ENCODE results near the gene POLR2C. TPM values are rescaled to one million over a fixed set of nuclear protein-coding genes. Genes with fewer than 3 reads are reported as not detected.

Gene POLR2C
- polyA plus RNA-seq, result 28.3 TPM

DNA sequence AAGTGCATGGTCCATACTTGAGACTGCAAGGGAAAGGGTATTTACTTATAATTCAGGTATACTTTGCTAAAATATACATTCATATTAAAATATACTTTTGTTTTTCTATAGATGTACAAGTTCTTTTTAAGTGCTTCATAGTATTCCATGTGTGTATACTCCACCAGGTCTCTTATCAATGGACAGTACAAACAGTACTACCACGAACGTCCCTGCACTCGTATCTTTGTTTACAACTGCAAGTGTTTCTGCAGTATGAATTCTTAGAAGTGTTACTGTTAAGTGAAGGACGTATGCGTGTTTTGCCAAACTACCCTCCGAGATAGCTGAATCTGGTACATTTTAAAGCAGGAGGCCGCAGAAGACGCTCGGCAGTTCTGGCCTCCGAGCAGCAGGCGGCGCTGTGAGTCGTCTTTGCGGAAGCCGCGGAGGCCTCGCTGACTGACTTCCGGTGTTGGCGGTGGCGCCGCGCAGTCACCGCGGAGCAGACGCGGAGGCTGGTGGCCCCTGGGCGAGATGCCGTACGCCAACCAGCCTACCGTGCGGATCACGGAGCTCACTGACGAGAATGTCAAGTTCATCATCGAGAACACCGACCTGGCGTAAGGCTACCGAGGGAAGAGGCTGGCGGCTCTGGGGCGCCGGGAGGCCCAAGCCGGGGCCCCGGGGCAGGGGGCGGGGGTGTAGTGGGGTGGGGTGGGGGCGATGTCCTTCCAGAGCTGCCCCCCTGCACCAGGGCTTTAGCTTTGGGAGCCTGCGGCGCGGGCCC is at the start of gene POLR2C:
TSS of gene POLR2C (plus strand) at position 471 of the 769 bp plus-strand sequence. CDS start at position 517, 46 bp downstream.
- no peaks in the 10 kb centered on the region for H3K27me3 Mint-ChIP-seq
- H3K4me3 Mint-ChIP-seq, result peak within 1 kb of the TSS; percentile 87 to 100 (median 100)
- H3K4me1 Mint-ChIP-seq, result peaks cover 9 to 20% (median 17%) of the 10 kb centered on the region in 3 donors
- peaks cover 5% of the 10 kb centered on the region for H3K36me3 Mint-ChIP-seq
- H3K9me3 Mint-ChIP-seq, result peaks cover 0 to 2% (median 0%) of the 10 kb centered on the region in 3 donors
- peak within 1 kb of the TSS; percentile 79 to 99 (median 97) for H3K27ac Mint-ChIP-seq

DNA sequence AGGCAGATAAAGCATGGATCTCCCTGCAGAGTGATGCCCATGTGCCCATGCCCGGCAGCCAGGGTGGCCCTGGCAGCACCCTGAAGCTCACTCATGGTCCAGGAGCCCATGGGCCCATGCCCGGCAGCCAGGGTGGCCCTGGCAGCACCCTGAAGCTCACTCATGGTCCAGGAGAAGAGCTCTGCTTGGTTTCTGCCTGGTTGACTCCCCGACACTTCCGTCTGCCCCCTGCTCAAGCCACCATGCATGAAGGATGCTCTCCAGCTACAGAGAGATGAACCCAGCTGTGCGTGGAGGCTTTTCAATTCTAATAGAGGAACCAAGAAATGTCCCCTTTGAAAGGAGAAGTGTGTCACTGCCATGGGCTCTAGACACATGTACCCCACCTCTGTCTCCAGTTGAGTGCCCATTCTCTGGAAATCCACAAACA is 49.2 kb upstream of the POLR2C start:
- peak overlapping the region; percentile 44 to 78 (median 54) for H3K27ac Mint-ChIP-seq
- peak overlapping the region in 2 of 4 donors; percentile 49 to 58 for H3K4me3 Mint-ChIP-seq
- H3K9me3 Mint-ChIP-seq, result no peaks in the 10 kb centered on the region
- H3K4me1 Mint-ChIP-seq, result peaks cover 20 to 41% (median 39%) of the 10 kb centered on the region in 3 donors
- no peaks in the 10 kb centered on the region for H3K27me3 Mint-ChIP-seq
- H3K36me3 Mint-ChIP-seq, result peaks cover 1% of the 10 kb centered on the region

DNA sequence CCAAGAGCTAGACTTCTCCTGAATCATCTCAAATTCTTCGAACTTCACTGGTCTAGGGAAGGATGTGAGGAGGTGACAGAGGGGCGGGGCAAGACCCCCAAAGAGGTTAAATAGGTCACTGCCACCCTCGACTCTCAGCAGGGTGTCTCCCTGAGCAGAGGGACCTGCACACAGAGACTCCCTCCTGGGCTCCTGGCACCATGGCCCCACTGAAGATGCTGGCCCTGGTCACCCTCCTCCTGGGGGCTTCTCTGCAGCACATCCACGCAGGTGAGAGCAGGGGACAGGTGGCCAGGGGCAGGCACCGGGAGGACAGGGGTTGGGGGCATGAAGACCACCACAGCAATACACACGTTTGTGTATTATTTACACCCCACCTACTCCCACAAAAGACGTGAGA is 48.7 kb upstream of the POLR2C start:
- H3K27me3 Mint-ChIP-seq, result no peaks in the 10 kb centered on the region
- peak overlapping the region; percentile 44 to 78 (median 54) for H3K27ac Mint-ChIP-seq
- peak overlapping the region in 2 of 4 donors; percentile 49 to 58 for H3K4me3 Mint-ChIP-seq
- peaks cover 1% of the 10 kb centered on the region for H3K36me3 Mint-ChIP-seq
- H3K9me3 Mint-ChIP-seq, result no peaks in the 10 kb centered on the region
- peaks cover 22 to 44% (median 39%) of the 10 kb centered on the region in 3 donors for H3K4me1 Mint-ChIP-seq

DNA sequence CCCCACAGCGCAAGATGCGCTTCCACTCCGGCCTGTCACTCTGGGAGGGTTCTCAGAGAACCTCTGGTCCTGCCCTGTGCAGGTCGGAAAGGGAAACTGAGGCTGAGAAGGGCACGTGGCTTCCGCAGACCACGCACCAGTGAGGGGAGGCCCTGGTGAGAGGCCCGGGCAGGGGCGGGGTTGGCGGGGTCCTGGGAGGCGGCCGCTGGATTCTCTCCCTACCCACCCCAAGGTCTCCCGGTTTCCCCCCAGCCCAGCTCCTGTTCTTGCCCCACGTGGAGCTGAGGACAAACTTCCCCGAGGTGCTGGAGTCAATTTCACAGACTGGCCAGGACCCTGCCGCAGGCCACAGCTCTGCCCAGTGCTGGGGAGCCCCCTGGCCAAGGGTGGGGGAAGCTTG is 46.4 kb upstream of the POLR2C start:
- Mint-ChIP-seq H3K4me1 (peaks cover 22 to 38% (median 36%) of the 10 kb centered on the region in 3 donors), H3K27ac (peak overlapping the region in 1 of 3 donors; percentile 53), H3K4me3 (no peak overlapping the region), H3K36me3 (peaks cover 1% of the 10 kb centered on the region), H3K9me3 (no peaks in the 10 kb centered on the region), H3K27me3 (no peaks in the 10 kb centered on the region)

DNA sequence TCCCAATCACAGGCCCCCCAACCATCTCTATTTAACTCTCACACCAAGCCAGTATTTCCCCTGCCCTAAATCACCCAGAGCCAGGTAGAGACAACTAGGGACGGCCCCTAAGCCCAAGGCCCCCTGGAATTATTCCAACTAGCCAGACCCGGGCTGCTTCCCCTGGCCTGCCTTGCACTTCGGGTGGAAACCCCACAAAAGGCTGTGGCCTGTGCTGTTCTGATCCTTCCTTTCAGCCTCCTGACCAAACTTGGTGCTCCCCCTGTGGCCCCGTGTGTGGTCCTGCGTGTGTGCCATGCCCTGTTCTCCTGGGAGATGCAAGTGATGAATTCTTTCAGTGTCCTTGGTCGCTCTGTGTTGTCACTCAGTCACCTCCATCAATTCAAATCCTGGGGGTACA is 43.0 kb upstream of the POLR2C start:
- peak overlapping the region in 1 of 3 donors; percentile 67 for H3K27ac Mint-ChIP-seq
- peaks cover 15 to 22% (median 22%) of the 10 kb centered on the region in 3 donors for H3K4me1 Mint-ChIP-seq
- H3K36me3 Mint-ChIP-seq, result peaks cover 4% of the 10 kb centered on the region
- H3K27me3 Mint-ChIP-seq, result no peaks in the 10 kb centered on the region
- H3K4me3 Mint-ChIP-seq, result peak overlapping the region in 1 of 4 donors; percentile 76
- no peaks in the 10 kb centered on the region for H3K9me3 Mint-ChIP-seq

DNA sequence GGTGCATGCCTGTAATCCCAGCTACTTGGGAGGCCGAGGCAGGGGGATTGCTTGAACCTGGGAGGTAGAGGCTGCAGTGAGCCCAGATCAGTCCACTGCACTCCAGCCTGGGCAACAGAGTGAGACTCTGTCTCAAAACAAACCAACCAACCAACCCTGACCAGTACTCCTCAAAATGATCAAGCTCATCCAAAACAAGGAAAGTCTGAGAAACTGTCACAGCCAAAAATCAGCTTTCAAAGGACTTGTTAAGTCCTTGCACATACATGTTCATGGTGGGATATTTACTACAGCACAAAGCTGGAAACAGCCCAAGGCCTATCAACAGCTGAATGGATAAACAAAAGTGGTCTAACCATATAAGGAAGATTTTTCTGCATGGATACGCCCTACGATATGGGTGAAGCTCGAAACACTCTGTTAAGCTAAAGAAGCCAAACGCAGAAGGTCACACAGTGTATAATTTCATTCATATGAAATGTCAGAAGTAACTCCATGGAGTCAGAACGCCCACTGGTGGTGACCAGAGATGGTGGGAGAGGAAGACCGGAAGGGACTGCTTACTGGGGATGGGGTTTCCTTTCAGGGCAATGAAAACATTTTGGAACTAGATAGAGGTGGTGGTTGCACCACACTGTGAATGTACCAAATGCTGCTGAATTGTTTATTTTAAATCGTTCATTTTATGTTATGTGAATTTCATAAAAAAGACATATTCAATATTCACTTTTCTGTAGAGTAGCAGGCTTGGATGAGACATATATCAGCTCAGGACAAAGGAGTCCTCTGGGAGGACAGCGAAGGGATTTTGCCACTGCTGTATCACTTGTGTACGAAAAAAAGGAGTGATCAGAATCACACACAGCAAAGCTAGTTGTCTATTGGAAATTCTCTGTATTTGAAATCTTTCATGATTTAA is 40.2 kb upstream of the POLR2C start:
- peaks cover 3% of the 10 kb centered on the region for H3K36me3 Mint-ChIP-seq
- H3K4me1 Mint-ChIP-seq, result peaks cover 9 to 11% (median 10%) of the 10 kb centered on the region in 3 donors
- no peaks in the 10 kb centered on the region for H3K9me3 Mint-ChIP-seq
- H3K27me3 Mint-ChIP-seq, result no peaks in the 10 kb centered on the region
- H3K27ac Mint-ChIP-seq, result peak overlapping the region in 1 of 3 donors; percentile 62
- peak overlapping the region in 1 of 4 donors; percentile 29 for H3K4me3 Mint-ChIP-seq

DNA sequence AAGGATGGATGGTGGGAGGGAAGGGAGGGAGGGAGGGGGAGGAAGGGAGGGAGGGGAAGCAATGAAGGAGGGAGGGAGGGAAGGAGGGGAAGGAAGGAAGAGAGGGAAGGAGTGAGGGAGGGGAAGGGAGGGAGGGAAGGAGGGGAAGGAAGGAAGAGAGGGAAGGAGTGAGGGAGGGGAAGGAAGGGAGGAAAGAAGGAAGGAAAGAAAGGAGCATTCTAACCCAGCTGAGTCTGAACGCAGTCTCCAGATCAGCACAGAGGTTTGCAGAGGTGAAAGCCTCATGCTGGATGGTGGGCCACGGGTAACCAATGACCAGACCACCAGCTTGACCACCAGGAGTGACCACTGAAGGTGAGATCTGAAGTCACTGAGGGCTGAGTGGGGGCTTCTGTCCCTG is 39.3 kb upstream of the POLR2C start:
- H3K27ac Mint-ChIP-seq, result no peak overlapping the region
- no peak overlapping the region for H3K4me3 Mint-ChIP-seq
- peaks cover 3% of the 10 kb centered on the region for H3K36me3 Mint-ChIP-seq
- H3K4me1 Mint-ChIP-seq, result peaks cover 8 to 10% (median 9%) of the 10 kb centered on the region in 3 donors
- no peaks in the 10 kb centered on the region for H3K27me3 Mint-ChIP-seq
- no peaks in the 10 kb centered on the region for H3K9me3 Mint-ChIP-seq

DNA sequence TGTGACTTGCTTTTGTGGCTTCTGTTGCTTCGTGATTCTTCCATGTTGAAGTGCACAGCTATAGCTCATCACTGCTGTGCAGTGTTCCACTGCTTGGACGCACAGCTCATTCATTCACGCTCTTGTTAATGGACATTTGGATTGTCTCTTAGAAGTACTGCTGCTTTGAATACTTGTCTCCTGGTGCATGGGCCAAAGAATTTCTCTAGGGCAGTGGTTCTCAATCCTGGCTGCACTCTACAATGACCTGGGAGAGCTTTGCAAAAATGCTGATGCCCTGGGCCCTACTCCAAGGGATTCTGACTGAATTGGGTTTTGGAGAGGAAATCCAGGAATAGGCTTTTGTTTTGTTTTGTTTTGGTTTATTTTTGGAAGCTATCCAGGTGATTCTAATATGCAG is 37.9 kb upstream of the POLR2C start:
- Mint-ChIP-seq H3K4me1 (peaks cover 0 to 4% (median 4%) of the 10 kb centered on the region in 3 donors), H3K9me3 (no peaks in the 10 kb centered on the region), H3K4me3 (no peak overlapping the region), H3K27ac (no peak overlapping the region), H3K27me3 (no peaks in the 10 kb centered on the region), H3K36me3 (peaks cover 11% of the 10 kb centered on the region)

DNA sequence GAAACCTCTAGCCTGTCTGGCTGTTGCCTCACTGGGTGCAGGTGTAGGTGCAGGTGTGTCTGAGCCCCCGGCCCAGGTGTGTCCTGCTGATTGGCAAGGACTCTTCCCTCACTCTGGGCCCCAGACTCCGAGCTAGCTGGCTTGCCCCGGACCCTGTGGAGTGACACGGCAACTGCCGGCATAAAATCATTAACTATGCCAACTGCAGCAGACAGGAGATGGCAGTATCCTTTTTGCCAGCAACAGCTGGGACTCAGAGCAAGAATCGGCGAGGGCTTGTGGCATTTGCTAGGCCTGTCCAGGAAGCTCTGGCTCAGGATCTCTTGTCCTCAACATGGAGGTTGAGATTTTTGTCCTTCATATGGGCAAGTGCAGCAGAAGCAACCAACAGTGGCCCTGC is 36.1 kb upstream of the POLR2C start:
- Mint-ChIP-seq H3K4me3 (no peak overlapping the region), H3K36me3 (peaks cover 13% of the 10 kb centered on the region), H3K9me3 (no peaks in the 10 kb centered on the region), H3K4me1 (peaks cover 0 to 4% (median 2%) of the 10 kb centered on the region in 3 donors), H3K27ac (peak overlapping the region in 1 of 3 donors; percentile 71), H3K27me3 (no peaks in the 10 kb centered on the region)

DNA sequence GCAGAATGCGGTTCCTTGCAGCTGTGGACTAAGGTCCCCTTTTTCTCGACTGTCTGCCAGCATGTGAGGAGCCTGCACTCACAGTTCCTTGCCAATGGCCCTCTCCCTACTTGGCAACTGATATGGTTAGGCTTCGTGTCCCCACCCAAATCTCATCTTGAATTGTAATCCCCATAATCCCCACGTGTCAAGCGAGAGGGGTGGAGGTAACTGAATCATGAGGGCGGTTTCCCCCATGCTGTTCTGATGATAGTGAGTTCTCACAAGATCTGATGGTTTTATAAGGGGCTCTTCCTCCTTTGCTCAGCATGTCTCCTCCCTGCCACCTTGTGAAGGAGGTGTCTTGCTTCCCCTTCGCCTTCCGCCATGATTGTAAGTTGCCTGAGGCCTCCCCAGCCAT is 35.2 kb upstream of the POLR2C start:
- H3K36me3 Mint-ChIP-seq, result peaks cover 13% of the 10 kb centered on the region
- no peak overlapping the region for H3K4me3 Mint-ChIP-seq
- H3K27me3 Mint-ChIP-seq, result no peaks in the 10 kb centered on the region
- no peaks in the 10 kb centered on the region for H3K9me3 Mint-ChIP-seq
- H3K27ac Mint-ChIP-seq, result no peak overlapping the region
- peaks cover 0 to 5% (median 2%) of the 10 kb centered on the region in 3 donors for H3K4me1 Mint-ChIP-seq

DNA sequence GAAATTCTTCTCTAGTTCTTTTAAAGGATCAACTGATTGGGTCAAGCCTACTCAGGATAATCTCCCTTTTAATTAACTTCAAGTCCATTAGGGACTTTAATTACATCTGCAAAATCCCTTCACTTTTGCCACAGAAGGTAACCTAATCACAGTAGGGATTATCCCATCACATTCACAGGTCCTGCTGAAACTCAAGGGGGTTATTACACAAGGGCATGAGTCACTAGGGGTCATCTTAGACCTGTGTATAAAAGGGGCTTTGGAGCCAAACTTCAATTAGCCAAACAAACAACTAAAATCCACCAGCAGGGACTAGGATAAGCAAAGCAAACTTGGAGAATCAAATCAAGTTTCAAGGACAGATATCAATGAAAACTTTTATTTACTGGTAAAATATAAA is 34.7 kb upstream of the POLR2C start:
- Mint-ChIP-seq H3K4me1 (peaks cover 0 to 1% (median 0%) of the 10 kb centered on the region in 3 donors), H3K27me3 (no peaks in the 10 kb centered on the region), H3K4me3 (no peak overlapping the region), H3K27ac (no peak overlapping the region), H3K9me3 (no peaks in the 10 kb centered on the region), H3K36me3 (peaks cover 13% of the 10 kb centered on the region)

DNA sequence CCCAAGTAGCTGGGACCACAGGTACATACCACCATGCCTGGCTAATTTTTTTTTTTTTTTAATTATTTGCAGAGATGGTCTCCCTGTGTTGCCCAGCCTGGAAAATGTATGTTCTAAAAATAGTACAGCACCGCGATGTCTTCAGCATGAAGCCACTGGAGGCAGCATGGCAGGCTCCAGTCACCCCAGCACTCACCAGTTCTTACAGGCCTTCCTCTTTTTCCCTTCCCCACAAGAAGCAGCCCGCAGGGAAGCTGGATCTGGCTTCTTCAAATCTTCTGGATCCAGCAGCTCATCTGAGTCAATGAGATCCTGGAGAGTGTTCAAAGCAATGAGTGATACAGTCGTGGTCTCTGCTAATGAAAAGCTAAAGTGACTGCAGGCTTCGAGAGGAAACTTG is 31.5 kb upstream of the POLR2C start:
- H3K36me3 Mint-ChIP-seq, result peaks cover 18% of the 10 kb centered on the region
- H3K27ac Mint-ChIP-seq, result no peak overlapping the region
- H3K4me1 Mint-ChIP-seq, result peaks cover 0 to 1% (median 0%) of the 10 kb centered on the region in 3 donors
- no peaks in the 10 kb centered on the region for H3K9me3 Mint-ChIP-seq
- no peaks in the 10 kb centered on the region for H3K27me3 Mint-ChIP-seq
- no peak overlapping the region for H3K4me3 Mint-ChIP-seq

DNA sequence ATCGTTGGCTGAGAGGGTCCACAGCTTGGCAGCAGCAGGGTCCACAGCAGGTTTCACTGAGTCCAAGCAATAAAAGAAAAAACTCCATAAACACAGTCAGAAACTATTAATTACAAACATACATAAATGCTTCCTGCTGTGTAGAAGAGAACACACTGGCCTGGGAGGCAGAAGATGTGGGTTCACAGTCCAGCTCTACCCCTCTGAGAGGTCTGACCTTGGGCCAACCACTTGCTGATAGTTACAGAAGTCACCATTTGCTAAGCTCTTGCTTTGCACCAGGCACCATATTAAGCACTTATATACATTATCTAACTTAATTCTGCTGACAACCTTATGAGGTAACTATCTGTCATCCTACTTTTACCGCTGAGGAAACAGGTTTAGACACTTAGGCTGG is 30.0 kb upstream of the POLR2C start:
- Mint-ChIP-seq H3K4me3 (no peak overlapping the region), H3K27me3 (no peaks in the 10 kb centered on the region), H3K27ac (no peak overlapping the region), H3K36me3 (peaks cover 18% of the 10 kb centered on the region), H3K4me1 (peaks cover 0 to 1% (median 0%) of the 10 kb centered on the region in 3 donors), H3K9me3 (no peaks in the 10 kb centered on the region)

DNA sequence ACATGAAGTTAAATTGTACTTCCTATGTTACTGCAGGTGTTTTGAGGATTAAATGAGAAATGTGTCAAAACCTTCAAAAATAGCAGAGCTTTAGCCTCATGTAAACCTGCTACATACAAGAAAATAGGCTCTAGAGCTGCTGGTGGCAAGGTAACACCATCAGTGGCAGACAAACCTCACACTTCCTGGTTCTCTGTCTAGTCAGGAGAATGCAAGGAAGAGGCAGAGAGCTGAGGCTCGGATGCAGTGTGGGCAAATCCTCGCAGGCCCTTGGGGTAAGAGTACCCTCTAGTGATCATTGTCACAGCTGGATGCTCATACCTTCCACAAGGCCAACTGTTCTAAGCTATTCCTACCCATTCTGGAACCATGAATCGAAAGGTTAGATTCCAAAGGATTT is 29.5 kb upstream of the POLR2C start:
- H3K9me3 Mint-ChIP-seq, result no peaks in the 10 kb centered on the region
- peaks cover 0 to 1% (median 0%) of the 10 kb centered on the region in 3 donors for H3K4me1 Mint-ChIP-seq
- no peak overlapping the region for H3K4me3 Mint-ChIP-seq
- no peaks in the 10 kb centered on the region for H3K27me3 Mint-ChIP-seq
- H3K36me3 Mint-ChIP-seq, result peaks cover 20% of the 10 kb centered on the region
- no peak overlapping the region for H3K27ac Mint-ChIP-seq

DNA sequence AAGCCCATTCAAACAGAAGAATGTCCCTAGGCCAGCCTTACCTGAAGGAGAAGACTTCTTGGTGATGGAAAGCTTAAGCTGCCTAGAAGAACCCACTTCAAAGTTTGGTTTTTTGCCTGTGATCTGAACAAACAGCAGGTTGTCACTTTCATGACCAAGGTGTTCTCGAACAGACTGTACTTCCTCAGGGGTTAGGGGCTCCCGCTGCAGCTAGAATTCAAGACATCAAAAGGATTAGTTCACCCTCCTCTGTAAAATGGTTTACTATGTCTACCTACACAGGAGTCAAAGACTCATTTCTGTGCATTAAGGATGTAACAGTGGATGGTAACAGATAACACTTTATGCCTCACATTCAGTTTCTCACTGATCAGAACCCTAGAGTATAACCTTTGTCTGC is 28.5 kb upstream of the POLR2C start:
- peaks cover 23% of the 10 kb centered on the region for H3K36me3 Mint-ChIP-seq
- H3K27ac Mint-ChIP-seq, result peak overlapping the region in 1 of 3 donors; percentile 50
- no peaks in the 10 kb centered on the region for H3K27me3 Mint-ChIP-seq
- H3K4me1 Mint-ChIP-seq, result peaks cover 0 to 1% (median 0%) of the 10 kb centered on the region in 3 donors
- H3K4me3 Mint-ChIP-seq, result no peak overlapping the region
- peaks cover 0 to 1% (median 0%) of the 10 kb centered on the region in 3 donors for H3K9me3 Mint-ChIP-seq

Measured in IgD-negative memory B cell (primary cell).